K562 (cell line): ENCODE data around the gene PLXDC2. TPM values are rescaled to one million over a fixed set of nuclear protein-coding genes. Genes with fewer than 3 reads are reported as not detected.

Experiments used
- ATAC-seq: fragments of 200-7000 bp; cut with Tn5 transposase; 3 replicates; pipeline ENCODE4 v1.9.1; 2020; ENCODE audit warnings: moderate library complexity
- BruUV-seq: library from RNA; stranded (reverse); fragments of 400-500 nt; replicated peaks from 2 replicates; lab custom pipeline; 2021; lab: Mats Ljungman, UMichigan
- CTCF ChIA-PET: fragments of 300-600 bp; formaldehyde crosslinking; extraction: SDS; loops from one replicate; lab custom pipeline; 2021; ENCODE audit warnings: low intra/inter-chr PET ratio; lab: Yijun Ruan, JAX
- POLR2A ChIA-PET: fragments of 300-600, 350-650 bp; sonication (Branson Sonifier 250); formaldehyde crosslinking; extraction: SDS; loops from one replicate; lab custom pipeline; 2021; ENCODE audit warnings: antibody characterized with exemption, inconsistent platforms; lab: Yijun Ruan, JAX
- DNase-seq, 4 experiments: peaks; one replicate each; pipeline versions ENCODE4 v3.0.0 to v3.0.0-alpha.2; 2011 to 2018; ENCODE audit warnings: low spot score in 3 of 4, mixed read lengths in 3 of 4; ENCODE audit errors: extremely low read depth in 1 of 4
- FAIRE-seq: peaks from 2 replicates; lab custom pipeline; 2011; peaks lifted over from hg19 to GRCh38; lab: Jason Lieb, UNC
- H2AFZ ChIP-seq: 2 replicates; pipeline ENCODE4 v1.6.0; 2011; ENCODE audit warnings: low read depth, low read length, control low read depth, inconsistent platforms
- H3K27ac ChIP-seq: fragments of 200-600 bp; 3 replicates; pipeline ENCODE4 v1.8.0; 2011; ENCODE audit warnings: low read depth, mild to moderate bottlenecking, control low read depth, inconsistent platforms, low read length, moderate library complexity, mixed read lengths; ENCODE audit errors: extremely low read depth
- H3K27me3 ChIP-seq, 2 experiments: fragments of 300-600 bp in 1 of 2; 2 replicates in 1 of 2; 3 replicates in 1 of 2; pipeline versions ENCODE4 v1.6.0 to v1.8.0; 2011; ENCODE audit warnings: inconsistent platforms in 2 of 2, low read length in 2 of 2, mild to moderate bottlenecking in 1 of 2, mixed read lengths in 1 of 2, moderate library complexity in 1 of 2; ENCODE audit not compliant: control insufficient read depth in 2 of 2, insufficient read depth in 2 of 2
- H3K36me3 ChIP-seq: fragments of 300-600 bp; 3 replicates; pipeline ENCODE4 v1.8.0; 2011; ENCODE audit warnings: mild to moderate bottlenecking, low read length, inconsistent platforms; ENCODE audit not compliant: control insufficient read depth, insufficient read depth
- H3K4me1 ChIP-seq, 2 experiments: fragments of 200-600 bp in 1 of 2; replicated peaks in 1 of 2; 2 replicates in 1 of 2; 3 replicates in 1 of 2; pipeline versions ENCODE4 v1.5.1 to v1.8.0; 2011; ENCODE audit warnings: inconsistent platforms in 2 of 2, low read length in 2 of 2, mild to moderate bottlenecking in 1 of 2, mixed read lengths in 1 of 2, moderate library complexity in 1 of 2; ENCODE audit not compliant: control insufficient read depth in 2 of 2, insufficient read depth in 2 of 2
- H3K4me2 ChIP-seq: 2 replicates; pipeline ENCODE4 v1.6.1; 2011; ENCODE audit warnings: low read length, control low read depth, inconsistent platforms, mixed read lengths; ENCODE audit not compliant: insufficient read depth
- H3K4me3 ChIP-seq: fragments of 200-600 bp; sonication (generic), shearing (Covaris generic); 2 replicates; pipeline ENCODE4 v1.5.1; 2016; ENCODE audit warnings: control low read depth, inconsistent platforms
- H3K79me2 ChIP-seq: fragments of 200-600 bp; 3 replicates; pipeline ENCODE4 v1.8.0; 2011; ENCODE audit warnings: low read length, inconsistent platforms; ENCODE audit not compliant: control insufficient read depth, insufficient read depth
- H3K9ac ChIP-seq, 2 experiments: 2 replicates each; pipeline versions ENCODE4 v1.6.0 to v1.6.1; 2011; ENCODE audit warnings: low read depth in 2 of 2, low read length in 2 of 2, control low read depth in 1 of 2, inconsistent platforms in 1 of 2, mild to moderate bottlenecking in 1 of 2, mixed read lengths in 1 of 2; ENCODE audit not compliant: insufficient read depth in 1 of 2
- H3K9me1 ChIP-seq: one replicate; pipeline ENCODE4 v1.6.0; 2011; ENCODE audit warnings: inconsistent platforms, mild to moderate bottlenecking, low read length, moderate library complexity; ENCODE audit not compliant: control insufficient read depth, insufficient read depth
- H3K9me3 ChIP-seq: replicated peaks from 2 replicates; pipeline ENCODE4 v1.5.1; 2011; ENCODE audit warnings: low read depth, low read length, inconsistent platforms; ENCODE audit not compliant: control insufficient read depth, insufficient read depth
- H4K20me1 ChIP-seq: replicated peaks from 2 replicates; pipeline ENCODE4 v1.6.1; 2011; ENCODE audit warnings: low read length, inconsistent platforms, mixed read lengths; ENCODE audit not compliant: control insufficient read depth, insufficient read depth
- YBX1 ChIP-seq: fragments of 450-650 bp; IDR thresholded peaks from 2 replicates; pipeline ENCODE4 v1.7.1; 2016; ENCODE audit warnings: mild to moderate bottlenecking
- WGBS: fragments of 100-300 bp; shearing (Covaris generic); methylation state at CpG from one replicate; pipeline ENCODE4 v1.1.6; 2016; ENCODE audit warnings: low coverage, mixed read lengths; ENCODE audit not compliant: insufficient coverage; ENCODE audit errors: missing lambda C conversion rate; 5-methylcytosine and 5-hydroxymethylcytosine counted together
- in situ Hi-C: fragments of 300-500 bp; cut with MboI; formaldehyde crosslinking; loops from 4 replicates; pipeline ENCODE4 v1.15.0; 2018; ENCODE audit warnings: inconsistent platforms, mixed read lengths
- intact Hi-C: fragments of 100-400 bp; cut with micrococcal nuclease; formaldehyde crosslinking; loops from 2 replicates; pipeline ENCODE4 v1.14.2; 2022
- polyA plus RNA-seq, 8 experiments: library from polyadenylated mRNA; depleted of rRNA in 4 of 8; stranded (reverse) in 5 of 8; unstranded in 3 of 8; fragments of >200 nt; fragmentation: Nextera tagmentation in 2 of 8; fragmentation: Illumina TruSeq in 1 of 8; extraction: Ambion mirVana in 2 of 8; extraction: Trizol in 1 of 8; gene quantifications; 2 replicates each; pipeline versions ENCODE4 v1.2.1 to v1.2.3, GENCODE V29; 2011 to 2014; ENCODE audit warnings: inconsistent platforms in 1 of 8, missing spikeins in 1 of 8
- small RNA-seq: library from RNA; depleted of rRNA; stranded (forward); fragments of <200 nt; gene quantifications from one replicate; pipeline ENCODE3, GENCODE V24; 2014
- total RNA-seq, 7 experiments: library from RNA; depleted of rRNA in 6 of 7; stranded (reverse); fragments of >200 nt in 6 of 7; fragmentation: Illumina TruSeq in 2 of 7; extraction: Trizol in 2 of 7; gene quantifications; 2 replicates each; pipeline versions ENCODE4 v1.2.1 to v1.2.3, GENCODE V29; 2011 to 2021; ENCODE audit warnings: low replicate concordance in 1 of 7
- TF ChIP-seq, protein P1 (sequence below): fragments of 450-650 bp; formaldehyde crosslinking; IDR thresholded peaks from 2 replicates; pipeline ENCODE4 v1.4.0; 2022; ENCODE audit warnings: mild to moderate bottlenecking, moderate library complexity

The PLXDC2 gene
- total and polyA plus RNA-seq, 9 of the 15 experiments (the other 6 are each of a cell fraction or from before 2014, with no cell fraction given) = 0.01 to 0.33 (median 0.10) TPM; not detected in 3

- no peak for ATAC-seq
- Histone ChIP-seq H3K4me3 (no peak overlapping the region), H3K4me2 (no peak overlapping the region), H3K4me1 (no peaks in the 10 kb centered on the region), H3K79me2 (no peaks in the 10 kb centered on the region), H3K9ac (no peak overlapping the region), H3K9me1 (no peaks in the 10 kb centered on the region), H4K20me1 (no peaks in the 10 kb centered on the region), H2AFZ (no peak overlapping the region)
- in situ Hi-C loops = no loop called here
- no TSS peak for BruUV-seq
- intact Hi-C loops = no loop called here
- 0% methylated on average over 3 of the region's 3 CpGs for WGBS
- no peak for DNase-seq
- TF ChIP-seq, protein P1, sequence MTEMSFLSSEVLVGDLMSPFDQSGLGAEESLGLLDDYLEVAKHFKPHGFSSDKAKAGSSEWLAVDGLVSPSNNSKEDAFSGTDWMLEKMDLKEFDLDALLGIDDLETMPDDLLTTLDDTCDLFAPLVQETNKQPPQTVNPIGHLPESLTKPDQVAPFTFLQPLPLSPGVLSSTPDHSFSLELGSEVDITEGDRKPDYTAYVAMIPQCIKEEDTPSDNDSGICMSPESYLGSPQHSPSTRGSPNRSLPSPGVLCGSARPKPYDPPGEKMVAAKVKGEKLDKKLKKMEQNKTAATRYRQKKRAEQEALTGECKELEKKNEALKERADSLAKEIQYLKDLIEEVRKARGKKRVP (CRISPR knock-in tag) = no peak
- no peak for TF ChIP-seq YBX1
- TF ChIP-seq, all 486 proteins: peak for 0
- H3K27ac ChIP-seq = no peak overlapping the region
- no peaks in the 10 kb centered on the region for H3K9me3 ChIP-seq
- POLR2A ChIA-PET = no interaction called here
- CTCF ChIA-PET = no interaction called here
- no peaks in the 10 kb centered on the region for H3K36me3 ChIP-seq
- H3K27me3 ChIP-seq = no peaks in the 10 kb centered on the region
- FAIRE-seq = no peak
These were observed 518.3 kb downstream of the PLXDC2 start for GRCh38 chr10:20334559-20334958.

Small RNA genes within 50 kb of the gene (small RNA-seq; reads per million reads assigned to genes)
- not detected for gene RNU6-1212P
